ENCODE results near the gene FAM83G.

GRCh38 chr17:19001907-19002590 is 2.5 kb downstream of the FAM83G start:
- TF ChIP-seq CTCF (IDR thresholded peaks at IDR 0.05) (no peak), POLR2A (IDR thresholded peaks at IDR 0.05) (no peak)

Measured in testis (tissue), 2 donors.